Measurements from ENCODE around the gene TMIGD2.
"Not testable (repeated sequence)": the region's sequence is repeated elsewhere in the genome, so short reads cannot be mapped to it uniquely, and the experiment has no call there.

TMIGD2 gene

DNA sequence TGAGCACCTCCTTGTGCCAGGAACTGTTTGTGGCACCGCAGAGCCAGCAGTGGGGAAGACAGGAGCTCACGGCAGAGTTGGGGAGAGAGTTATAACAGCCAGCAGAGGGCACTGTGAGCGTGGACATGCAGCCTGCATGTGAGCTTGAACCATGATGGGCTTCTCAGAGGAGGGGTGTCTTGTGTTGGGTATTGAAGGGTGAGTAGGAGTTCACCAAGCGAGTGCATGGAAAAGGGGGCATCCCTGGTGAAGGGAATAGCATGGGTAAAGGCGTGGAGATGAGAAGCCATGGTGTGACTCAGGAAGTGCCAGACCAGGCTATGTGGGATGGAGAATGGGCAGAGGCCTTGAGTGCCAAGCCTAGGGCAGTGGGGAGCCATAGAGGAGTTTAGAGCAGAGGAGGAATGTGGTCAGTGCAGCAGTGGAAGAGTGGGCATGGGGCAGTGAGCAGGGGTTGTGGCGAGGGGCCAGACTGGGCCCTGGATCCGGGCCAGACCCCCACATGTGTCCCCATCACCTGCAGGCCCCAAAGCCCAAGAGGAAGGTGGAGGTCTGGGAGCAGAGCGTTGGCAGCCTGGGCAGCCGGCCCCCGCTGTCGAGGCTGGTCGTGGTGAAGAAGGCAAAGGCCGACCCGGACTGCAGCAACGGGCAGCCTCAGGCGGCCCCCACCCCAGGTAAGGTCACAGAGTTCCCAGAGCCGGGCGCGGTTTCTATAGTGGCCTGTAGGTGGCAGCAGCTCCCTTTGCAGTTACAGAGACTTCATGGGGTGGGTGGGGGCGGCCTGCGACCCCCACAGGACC lies 34.9 kb downstream of the TMIGD2 start:
- H3K4me3 ChIP-seq (ENCODE audit: insufficient read depth, low read depth, low read length, poor library complexity, severe bottlenecking) = no peak overlapping the region
- DNase-seq = peak; percentile 15 to 43 (median 19)
- H3K9me3 ChIP-seq (ENCODE audit: control insufficient read depth, low read length) = no peaks in the 10 kb centered on the region
- H3K36me3 ChIP-seq (ENCODE audit: control insufficient read depth, insufficient read depth, low read length) = peaks cover 42% of the 10 kb centered on the region
- no peaks in the 10 kb centered on the region for H3K27me3 ChIP-seq (replicated peaks; ENCODE audit: control insufficient read depth, insufficient read depth, low read length, poor library complexity, severe bottlenecking)
- H3K27ac ChIP-seq (ENCODE audit: insufficient read depth, low read length, poor library complexity, severe bottlenecking) = no peak overlapping the region
- H3K4me1 ChIP-seq (ENCODE audit: control insufficient read depth, insufficient read depth, low read length, poor library complexity, severe bottlenecking) = no peaks in the 10 kb centered on the region

DNA sequence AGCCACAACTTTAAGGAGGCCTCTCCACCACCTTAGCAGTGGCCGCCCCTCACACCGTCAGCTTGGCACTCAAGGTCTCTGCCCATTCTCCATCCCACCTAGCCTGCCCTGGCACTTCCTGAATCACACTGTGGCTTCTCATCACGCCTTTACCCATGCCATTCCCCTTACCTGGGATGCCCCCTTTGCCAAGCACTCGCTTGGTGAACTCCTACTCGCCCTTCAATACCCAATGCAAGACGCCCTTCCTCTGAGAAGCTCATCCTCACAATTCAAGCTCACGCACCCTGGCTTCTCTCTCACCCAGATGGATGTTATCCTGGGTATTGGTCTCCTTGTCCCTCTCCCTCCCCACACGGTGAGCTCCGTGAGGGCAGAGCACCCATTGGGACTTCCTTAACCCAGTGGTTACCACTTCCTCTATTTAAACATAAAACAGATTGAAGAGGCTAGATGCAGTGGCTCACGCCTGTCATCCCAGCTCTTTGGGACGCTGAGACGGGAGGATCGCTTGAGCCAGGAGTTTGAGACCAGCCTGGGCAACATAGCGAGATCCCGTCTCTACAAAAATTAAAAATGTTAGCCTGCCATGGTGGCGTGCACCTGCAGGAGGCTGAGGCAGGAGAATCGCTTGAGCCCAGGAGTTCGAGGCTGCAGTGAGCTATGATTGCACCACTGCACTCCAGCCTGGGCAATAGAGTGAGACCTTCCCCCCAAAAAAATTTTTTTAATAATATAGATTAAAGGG lies 35.8 kb downstream of the TMIGD2 start:
- Histone ChIP-seq H3K27ac (ENCODE audit: insufficient read depth, low read length, poor library complexity, severe bottlenecking) (no peak overlapping the region), H3K27me3 (replicated peaks; ENCODE audit: control insufficient read depth, insufficient read depth, low read length, poor library complexity, severe bottlenecking) (no peaks in the 10 kb centered on the region), H3K9me3 (ENCODE audit: control insufficient read depth, low read length) (no peaks in the 10 kb centered on the region), H3K4me1 (ENCODE audit: control insufficient read depth, insufficient read depth, low read length, poor library complexity, severe bottlenecking) (no peaks in the 10 kb centered on the region), H3K36me3 (ENCODE audit: control insufficient read depth, insufficient read depth, low read length) (peaks cover 49% of the 10 kb centered on the region), H3K4me3 (ENCODE audit: insufficient read depth, low read depth, low read length, poor library complexity, severe bottlenecking) (no peak overlapping the region)
- no peak for DNase-seq

DNA sequence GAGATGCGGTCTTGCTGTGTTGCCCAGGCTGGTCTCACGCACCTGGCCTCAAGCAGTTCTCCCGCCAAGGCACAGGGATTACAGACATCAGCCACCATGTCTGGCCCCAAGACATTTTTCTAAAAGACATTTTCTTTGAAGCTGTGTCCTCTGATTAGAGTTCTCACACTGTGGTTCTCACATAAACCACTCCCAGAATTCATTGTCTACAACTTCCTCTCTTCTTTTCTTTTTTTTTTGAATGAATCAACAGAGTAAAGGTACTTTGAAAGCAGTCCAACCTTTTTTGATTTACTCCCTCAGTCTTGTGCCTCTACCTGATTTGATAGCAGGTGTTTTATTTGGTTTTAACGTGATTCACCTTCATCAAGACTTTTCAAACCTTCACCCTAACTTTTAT lies 37.4 kb downstream of the TMIGD2 start:
- Histone ChIP-seq H3K36me3 (ENCODE audit: control insufficient read depth, insufficient read depth, low read length) (peaks cover 64% of the 10 kb centered on the region), H3K4me1 (ENCODE audit: control insufficient read depth, insufficient read depth, low read length, poor library complexity, severe bottlenecking) (no peaks in the 10 kb centered on the region), H3K27ac (ENCODE audit: insufficient read depth, low read length, poor library complexity, severe bottlenecking) (no peak overlapping the region), H3K27me3 (replicated peaks; ENCODE audit: control insufficient read depth, insufficient read depth, low read length, poor library complexity, severe bottlenecking) (no peaks in the 10 kb centered on the region), H3K9me3 (ENCODE audit: control insufficient read depth, low read length) (no peaks in the 10 kb centered on the region), H3K4me3 (ENCODE audit: insufficient read depth, low read depth, low read length, poor library complexity, severe bottlenecking) (no peak overlapping the region)
- no peak for DNase-seq

DNA sequence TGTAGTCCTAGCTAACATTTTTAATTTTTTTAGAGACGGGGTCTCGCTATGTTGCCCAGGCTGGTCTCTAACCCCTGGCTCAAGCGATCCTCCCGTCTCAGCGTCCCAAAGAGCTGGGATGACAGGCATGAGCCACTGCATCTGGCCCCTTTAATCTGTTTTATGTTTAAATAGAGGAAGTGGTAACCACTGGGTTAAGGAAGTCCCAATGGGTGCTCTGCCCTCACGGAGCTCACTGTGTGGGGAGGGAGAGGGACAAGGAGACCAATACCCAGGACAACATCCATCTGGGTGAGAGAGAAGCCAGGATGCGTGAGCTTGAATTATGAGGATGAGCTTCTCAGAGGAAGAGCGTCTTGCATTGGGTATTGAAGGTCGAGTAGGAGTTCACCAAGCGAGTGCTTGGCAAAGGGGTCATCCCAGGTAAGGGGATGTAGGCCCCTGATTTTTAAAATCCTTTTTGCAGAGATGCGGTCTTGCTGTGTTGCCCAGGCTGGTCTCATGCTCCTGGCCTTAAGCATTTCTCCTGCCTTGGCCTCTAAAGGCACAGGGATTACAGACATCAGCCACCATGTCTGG lies 41.5 kb downstream of the TMIGD2 start:
- no peaks in the 10 kb centered on the region for H3K9me3 ChIP-seq (ENCODE audit: control insufficient read depth, low read length)
- H3K4me3 ChIP-seq (ENCODE audit: insufficient read depth, low read depth, low read length, poor library complexity, severe bottlenecking) = no peak overlapping the region
- H3K27me3 ChIP-seq (replicated peaks; ENCODE audit: control insufficient read depth, insufficient read depth, low read length, poor library complexity, severe bottlenecking) = no peaks in the 10 kb centered on the region
- H3K27ac ChIP-seq (ENCODE audit: insufficient read depth, low read length, poor library complexity, severe bottlenecking) = no peak overlapping the region
- no peaks in the 10 kb centered on the region for H3K4me1 ChIP-seq (ENCODE audit: control insufficient read depth, insufficient read depth, low read length, poor library complexity, severe bottlenecking)
- DNase-seq = no peak
- peaks cover 65% of the 10 kb centered on the region for H3K36me3 ChIP-seq (ENCODE audit: control insufficient read depth, insufficient read depth, low read length)

DNA sequence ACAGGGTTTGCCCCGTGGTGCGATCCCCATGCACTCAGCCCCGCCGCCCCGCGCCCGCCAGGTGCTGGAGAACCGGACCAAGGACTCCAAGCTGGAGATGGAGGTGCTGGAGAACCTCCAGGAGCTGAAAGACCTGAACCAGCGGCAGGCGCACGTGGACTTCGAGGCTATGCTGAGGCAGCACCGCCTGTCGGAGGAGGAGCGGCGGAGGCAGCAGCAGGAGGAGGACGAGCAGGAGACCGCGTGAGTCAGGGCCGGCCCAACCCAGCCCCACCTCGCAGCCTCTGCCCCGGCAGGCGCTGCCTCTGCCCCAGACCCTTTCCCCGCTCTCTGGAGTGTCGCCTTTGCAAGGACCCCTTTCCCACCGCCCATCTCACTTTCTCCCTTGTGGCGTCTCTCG lies 44.0 kb downstream of the TMIGD2 start:
- H3K27ac ChIP-seq (ENCODE audit: insufficient read depth, low read length, poor library complexity, severe bottlenecking) = no peak overlapping the region
- no peak overlapping the region for H3K4me3 ChIP-seq (ENCODE audit: insufficient read depth, low read depth, low read length, poor library complexity, severe bottlenecking)
- no peaks in the 10 kb centered on the region for H3K4me1 ChIP-seq (ENCODE audit: control insufficient read depth, insufficient read depth, low read length, poor library complexity, severe bottlenecking)
- H3K36me3 ChIP-seq (ENCODE audit: control insufficient read depth, insufficient read depth, low read length) = peaks cover 83% of the 10 kb centered on the region
- no peak for DNase-seq
- no peaks in the 10 kb centered on the region for H3K27me3 ChIP-seq (replicated peaks; ENCODE audit: control insufficient read depth, insufficient read depth, low read length, poor library complexity, severe bottlenecking)
- H3K9me3 ChIP-seq (ENCODE audit: control insufficient read depth, low read length) = no peaks in the 10 kb centered on the region

DNA sequence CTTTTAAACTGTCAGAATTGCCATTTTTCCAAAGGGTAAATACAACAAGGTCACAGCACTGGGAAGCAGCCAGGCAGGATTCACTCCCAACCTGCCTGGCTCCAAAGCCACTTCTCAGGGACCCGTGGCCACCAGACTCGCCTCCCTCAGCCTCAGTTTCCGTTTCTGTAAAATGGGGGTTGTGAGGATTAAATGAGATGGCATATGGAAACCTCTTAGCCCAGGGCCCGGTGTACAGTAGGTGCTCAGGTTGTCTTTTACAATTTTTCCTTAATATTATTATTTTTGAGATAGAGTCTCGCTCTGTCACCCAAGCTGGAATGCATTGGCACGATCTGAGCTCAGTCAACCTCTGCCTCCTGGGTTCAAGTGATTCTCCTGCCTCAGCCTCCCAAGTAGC lies 45.2 kb downstream of the TMIGD2 start:
- H3K27me3 ChIP-seq (replicated peaks; ENCODE audit: control insufficient read depth, insufficient read depth, low read length, poor library complexity, severe bottlenecking) = no peaks in the 10 kb centered on the region
- no peaks in the 10 kb centered on the region for H3K4me1 ChIP-seq (ENCODE audit: control insufficient read depth, insufficient read depth, low read length, poor library complexity, severe bottlenecking)
- no peak for DNase-seq
- H3K9me3 ChIP-seq (ENCODE audit: control insufficient read depth, low read length) = no peaks in the 10 kb centered on the region
- no peak overlapping the region for H3K4me3 ChIP-seq (ENCODE audit: insufficient read depth, low read depth, low read length, poor library complexity, severe bottlenecking)
- peaks cover 85% of the 10 kb centered on the region for H3K36me3 ChIP-seq (ENCODE audit: control insufficient read depth, insufficient read depth, low read length)
- no peak overlapping the region for H3K27ac ChIP-seq (ENCODE audit: insufficient read depth, low read length, poor library complexity, severe bottlenecking)

DNA sequence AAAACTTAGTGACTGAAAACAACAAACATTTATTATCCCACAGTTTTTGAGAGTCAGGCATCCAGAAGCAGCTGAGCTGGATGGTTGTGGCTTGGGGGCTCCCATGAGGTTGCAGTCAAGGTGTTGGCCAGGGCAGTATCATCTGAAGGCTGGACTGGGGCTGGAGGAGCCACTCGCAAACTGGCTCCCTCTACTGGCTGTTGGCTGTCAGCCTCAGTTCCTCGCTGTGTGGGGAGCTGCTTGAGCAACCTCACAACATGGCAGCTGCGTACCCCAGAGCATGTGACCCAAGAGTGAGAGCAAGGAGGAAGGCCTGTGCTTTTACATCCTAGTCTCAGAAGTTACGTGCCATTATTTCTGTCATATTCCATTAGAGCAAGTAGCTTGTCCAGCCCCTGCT lies 45.6 kb downstream of the TMIGD2 start:
- peaks cover 86% of the 10 kb centered on the region for H3K36me3 ChIP-seq (ENCODE audit: control insufficient read depth, insufficient read depth, low read length)
- no peak for DNase-seq
- H3K4me1 ChIP-seq (ENCODE audit: control insufficient read depth, insufficient read depth, low read length, poor library complexity, severe bottlenecking) = no peaks in the 10 kb centered on the region
- no peaks in the 10 kb centered on the region for H3K27me3 ChIP-seq (replicated peaks; ENCODE audit: control insufficient read depth, insufficient read depth, low read length, poor library complexity, severe bottlenecking)
- H3K27ac ChIP-seq (ENCODE audit: insufficient read depth, low read length, poor library complexity, severe bottlenecking) = no peak overlapping the region
- no peaks in the 10 kb centered on the region for H3K9me3 ChIP-seq (ENCODE audit: control insufficient read depth, low read length)
- no peak overlapping the region for H3K4me3 ChIP-seq (ENCODE audit: insufficient read depth, low read depth, low read length, poor library complexity, severe bottlenecking)

DNA sequence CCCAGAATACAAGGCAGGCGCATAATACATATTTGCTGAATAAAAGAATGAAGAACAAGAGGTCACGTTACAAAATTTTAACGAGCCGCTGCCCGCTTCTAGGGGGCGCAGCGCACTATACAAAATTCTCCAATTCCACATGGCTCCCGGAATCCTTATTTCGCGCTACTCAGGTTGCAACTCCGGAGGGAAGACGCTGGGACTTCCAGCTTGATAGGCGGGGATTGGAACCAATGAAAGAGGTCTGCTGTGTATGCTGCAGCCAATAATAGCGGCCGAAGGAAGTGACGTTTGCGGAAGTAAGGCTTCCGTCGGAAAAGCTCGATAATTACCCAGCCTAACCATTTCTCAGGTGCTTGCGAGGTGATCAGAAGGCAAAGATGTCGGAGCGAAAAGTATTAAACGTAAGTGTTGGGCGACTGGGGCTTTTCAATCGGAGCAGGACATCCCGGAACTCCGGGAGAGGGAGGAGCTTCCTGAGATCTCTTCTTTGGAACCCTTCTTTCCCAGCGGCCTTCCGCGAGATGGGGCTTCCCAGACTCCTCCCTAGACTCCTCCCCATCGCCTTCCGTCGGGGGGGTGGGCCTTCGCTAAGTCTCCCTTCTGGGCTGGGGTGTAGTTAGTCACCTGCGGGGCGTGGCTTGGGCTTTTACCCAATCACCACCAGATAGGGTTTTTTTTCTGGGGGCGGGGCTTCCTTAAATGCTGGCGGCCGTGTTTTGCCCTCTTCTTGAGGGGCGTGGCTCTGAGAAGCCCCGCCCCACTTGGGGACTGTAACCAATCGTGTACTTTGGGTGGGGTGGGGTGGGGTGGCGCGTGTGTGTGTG lies 55.2 kb downstream of the TMIGD2 start, which contains the start of gene YJU2:
Gene YJU2, plus strand, starts transcription at position 314 of the 827 bp plus-strand sequence. Its CDS starts 67 bp downstream, at position 381.
- H3K36me3 ChIP-seq (ENCODE audit: control insufficient read depth, insufficient read depth, low read length) = peaks cover 31% of the 10 kb centered on the region
- DNase-seq = peak; percentile 97 to 99 (median 99)

DNA sequence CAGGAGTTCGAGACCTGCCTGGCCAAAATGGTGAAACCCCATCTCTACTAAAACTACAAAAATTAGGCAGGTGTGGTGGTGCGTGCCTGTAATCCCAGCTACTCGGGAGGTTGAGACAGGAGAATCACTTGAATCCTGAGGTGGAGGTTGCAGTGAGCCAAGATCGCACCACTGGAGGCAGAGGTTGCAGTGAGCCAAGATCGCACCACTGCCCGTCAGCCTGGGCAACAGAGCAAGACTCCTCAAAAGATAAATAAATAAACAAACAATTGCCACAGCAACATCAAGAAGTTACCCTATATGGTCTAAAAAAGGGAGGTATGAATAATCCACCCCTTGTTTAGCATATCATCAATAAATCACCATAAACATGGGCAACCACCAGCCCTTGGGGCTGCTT lies 56.3 kb downstream of the TMIGD2 start:
- H3K27me3 ChIP-seq (replicated peaks; ENCODE audit: control insufficient read depth, insufficient read depth, low read length, poor library complexity, severe bottlenecking); H3K27ac ChIP-seq (ENCODE audit: insufficient read depth, low read length, poor library complexity, severe bottlenecking); H3K4me3 ChIP-seq (ENCODE audit: insufficient read depth, low read depth, low read length, poor library complexity, severe bottlenecking); H3K9me3 ChIP-seq (ENCODE audit: control insufficient read depth, low read length); DNase-seq; H3K4me1 ChIP-seq (ENCODE audit: control insufficient read depth, insufficient read depth, low read length, poor library complexity, severe bottlenecking): not testable (repeated sequence)
- peaks cover 21% of the 10 kb centered on the region for H3K36me3 ChIP-seq (ENCODE audit: control insufficient read depth, insufficient read depth, low read length)

More for the DNA sequence above, 55.2 kb downstream of the TMIGD2 start, which contains the start of gene YJU2:
- Histone ChIP-seq H3K4me1 (ENCODE audit: control insufficient read depth, insufficient read depth, low read length, poor library complexity, severe bottlenecking) (peaks cover 9% of the 10 kb centered on the region), H3K9me3 (ENCODE audit: control insufficient read depth, low read length) (peaks cover 3% of the 10 kb centered on the region), H3K27ac (ENCODE audit: insufficient read depth, low read length, poor library complexity, severe bottlenecking) (peak within 1 kb of the TSS; percentile 100), H3K27me3 (replicated peaks; ENCODE audit: control insufficient read depth, insufficient read depth, low read length, poor library complexity, severe bottlenecking) (no peaks in the 10 kb centered on the region), H3K4me3 (ENCODE audit: insufficient read depth, low read depth, low read length, poor library complexity, severe bottlenecking) (peak within 1 kb of the TSS; percentile 97)
